GM10847 (cell line): ENCODE measurements around the gene NME1.

Experiments
- POLR2A ChIP-seq: IDR thresholded peaks from 2 replicates; pipeline ENCODE4 v1.6.1; 2011; ENCODE audit not compliant: insufficient read length; ENCODE audit errors: extremely low read depth

Gene NME1

GRCh38 chr17:51153210-51154072, at the start of gene NME1:
Gene NME1 (plus strand): TSS chr17:51153559. CDS start chr17:51155655, 2,096 bp downstream.
- TF ChIP-seq POLR2A = peak; percentile 63

GRCh38 chr17:51107778-51108177, 45.6 kb upstream of the NME1 start:
- TF ChIP-seq POLR2A = no peak

GRCh38 chr17:51115179-51115578, 38.2 kb upstream of the NME1 start:
- TF ChIP-seq POLR2A = no peak

GRCh38 chr17:51118330-51119195, 34.8 kb upstream of the NME1 start:
- TF ChIP-seq POLR2A = no peak

GRCh38 chr17:51119415-51120356, 33.7 kb upstream of the NME1 start:
- no peak for TF ChIP-seq POLR2A

- TF ChIP-seq POLR2A = no peak
These were observed 33.0 kb upstream of the NME1 start for GRCh38 chr17:51120357-51120738.

GRCh38 chr17:51120739-51121619, 32.4 kb upstream of the NME1 start, which contains the start of gene SPAG9:
Gene SPAG9 (minus strand): TSS chr17:51120868. CDS start chr17:51120656, 212 bp downstream.
- TF ChIP-seq POLR2A = peak; percentile 76

- peak; percentile 41 for TF ChIP-seq POLR2A
These were observed 31.5 kb upstream of the NME1 start for GRCh38 chr17:51121620-51122472.

- no peak for TF ChIP-seq POLR2A
These were observed 28.5 kb upstream of the NME1 start for GRCh38 chr17:51124640-51125503.

GRCh38 chr17:51128076-51128475, 25.3 kb upstream of the NME1 start:
- TF ChIP-seq POLR2A = no peak

- TF ChIP-seq POLR2A = no peak
These were observed 20.4 kb upstream of the NME1 start for GRCh38 chr17:51132964-51133319.

GRCh38 chr17:51133365-51133764, 20.0 kb upstream of the NME1 start:
- no peak for TF ChIP-seq POLR2A
